ENCODE data around the gene S100Z. TPM values are rescaled to one million over a fixed set of nuclear protein-coding genes. Genes with fewer than 3 reads are reported as not detected.

The S100Z gene
- total RNA-seq, 1 experiment from 2014 or later, result not detected

- no peak overlapping the region for H3K4me3 ChIP-seq (ENCODE audit: low read depth in 2 of 2, low read length in 2 of 2)
- no peaks in the 10 kb centered on the region for H3K36me3 ChIP-seq (ENCODE audit: control insufficient read depth, insufficient read depth, low read length)
- H3K9me3 ChIP-seq (ENCODE audit: control insufficient read depth, insufficient read depth, low read depth, low read length), result no peaks in the 10 kb centered on the region
- no peaks in the 10 kb centered on the region for H3K27me3 ChIP-seq (ENCODE audit: control insufficient read depth, insufficient read depth, low read length)
- H3K27ac ChIP-seq (ENCODE audit: low read length), result no peak overlapping the region
- ChIA-PET CTCF (no interaction called here), POLR2A (no interaction called here)
- BruUV-seq (replicated peaks), result no TSS peak
- ATAC-seq (no peak), DNase-seq (ENCODE audit: low read depth, low spot score) (no peak)
- intact Hi-C loops (cut with micrococcal nuclease; ENCODE audit: unreplicated experiment) (no loop called here), in situ Hi-C loops (cut with HindIII; ENCODE audit: low pct_unique_long_range_greater_than_20kb, low sequenced_read_pairs) (no loop called here)
- H3K4me1 ChIP-seq (ENCODE audit: control insufficient read depth, insufficient read depth, low read length), result no peaks in the 10 kb centered on the region
- TF ChIP-seq POLR2AphosphoS5 (IDR thresholded peaks at IDR 0.05; ENCODE audit: low read depth, low read length) (no peak), TCF7L2 (IDR thresholded peaks at IDR 0.05; ENCODE audit: low read depth, low read length) (no peak)
These were observed 88.4 kb downstream of the S100Z start for GRCh38 chr5:76938177-76938576.

DNA sequence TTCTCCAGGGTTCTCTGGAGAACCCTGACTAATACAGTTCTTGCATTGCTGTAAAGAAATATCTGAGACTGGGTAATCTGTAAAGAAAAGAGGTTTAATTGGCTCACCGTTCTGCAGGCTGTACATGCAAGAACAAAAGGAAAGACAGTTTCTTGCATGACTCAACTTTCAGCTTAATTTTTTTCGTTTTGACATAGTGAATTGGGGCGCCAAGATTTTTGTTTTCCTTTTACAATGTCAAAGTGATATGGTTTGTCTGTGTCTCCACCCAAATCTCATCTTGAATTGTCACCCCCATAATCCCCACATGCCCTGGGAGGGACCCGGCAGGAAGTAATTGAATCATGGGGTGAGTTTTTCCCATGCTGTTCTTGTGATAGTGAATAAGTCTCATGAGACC is 91.2 kb downstream of the S100Z start:
- Histone ChIP-seq H3K4me3 (ENCODE audit: low read depth in 2 of 2, low read length in 2 of 2) (no peak overlapping the region), H3K36me3 (ENCODE audit: control insufficient read depth, insufficient read depth, low read length) (no peaks in the 10 kb centered on the region), H3K27me3 (ENCODE audit: control insufficient read depth, insufficient read depth, low read length) (no peaks in the 10 kb centered on the region), H3K27ac (ENCODE audit: low read length) (no peak overlapping the region), H3K4me1 (ENCODE audit: control insufficient read depth, insufficient read depth, low read length) (no peaks in the 10 kb centered on the region), H3K9me3 (ENCODE audit: control insufficient read depth, insufficient read depth, low read depth, low read length) (no peaks in the 10 kb centered on the region)
- BruUV-seq (replicated peaks), result no TSS peak
- DNase-seq (ENCODE audit: low read depth, low spot score) (no peak), ATAC-seq (no peak)
- intact Hi-C loops (cut with micrococcal nuclease; ENCODE audit: unreplicated experiment), result no loop called here
- POLR2A ChIA-PET, result no interaction called here
- no peak for TF ChIP-seq TCF7L2 (IDR thresholded peaks at IDR 0.05; ENCODE audit: low read depth, low read length)
- TF ChIP-seq SIN3A (IDR thresholded peaks at IDR 0.05; ENCODE audit: borderline replicate concordance, insufficient read depth, low read depth, low read length), result no peak
- TF ChIP-seq REST (IDR thresholded peaks at IDR 0.05; ENCODE audit: insufficient read depth in 1 of 2, low read depth in 2 of 2, low read length in 1 of 2), result no peak
- no peak for TF ChIP-seq POLR2AphosphoS5 (IDR thresholded peaks at IDR 0.05; ENCODE audit: low read depth, low read length)
- TF ChIP-seq CTCF (IDR thresholded peaks at IDR 0.05), result no peak
- in situ Hi-C loops (cut with HindIII; ENCODE audit: low pct_unique_long_range_greater_than_20kb, low sequenced_read_pairs), result no loop called here
- CTCF ChIA-PET, result no interaction called here

- TF ChIP-seq SIN3A (IDR thresholded peaks at IDR 0.05; ENCODE audit: borderline replicate concordance, insufficient read depth, low read depth, low read length), result no peak
- TF ChIP-seq POLR2AphosphoS5 (IDR thresholded peaks at IDR 0.05; ENCODE audit: low read depth, low read length), result no peak
- no peak for TF ChIP-seq REST (IDR thresholded peaks at IDR 0.05; ENCODE audit: insufficient read depth in 1 of 2, low read depth in 2 of 2, low read length in 1 of 2)
- TF ChIP-seq TCF7L2 (IDR thresholded peaks at IDR 0.05; ENCODE audit: low read depth, low read length), result no peak
- no peak for TF ChIP-seq CTCF (IDR thresholded peaks at IDR 0.05)
- no TSS peak for BruUV-seq (replicated peaks)
- no peak for DNase-seq (ENCODE audit: low read depth, low spot score)
- H3K4me1 ChIP-seq (ENCODE audit: control insufficient read depth, insufficient read depth, low read length), result no peaks in the 10 kb centered on the region
- no peak for ATAC-seq
- no peak overlapping the region for H3K27ac ChIP-seq (ENCODE audit: low read length)
- no peaks in the 10 kb centered on the region for H3K36me3 ChIP-seq (ENCODE audit: control insufficient read depth, insufficient read depth, low read length)
- no peak overlapping the region for H3K4me3 ChIP-seq (ENCODE audit: low read depth in 2 of 2, low read length in 2 of 2)
- in situ Hi-C loops (cut with HindIII; ENCODE audit: low pct_unique_long_range_greater_than_20kb, low sequenced_read_pairs) (no loop called here), intact Hi-C loops (cut with micrococcal nuclease; ENCODE audit: unreplicated experiment) (no loop called here)
- ChIA-PET POLR2A (no interaction called here), CTCF (no interaction called here)
- H3K27me3 ChIP-seq (ENCODE audit: control insufficient read depth, insufficient read depth, low read length), result no peaks in the 10 kb centered on the region
- H3K9me3 ChIP-seq (ENCODE audit: control insufficient read depth, insufficient read depth, low read depth, low read length), result no peaks in the 10 kb centered on the region
These were observed 91.6 kb downstream of the S100Z start for GRCh38 chr5:76941442-76941841.

All from Panc1 (cell line).